ENCODE measurements around the gene MAGI2. TPM values are rescaled to one million over a fixed set of nuclear protein-coding genes. Genes with fewer than 3 reads are reported as not detected.

Gene MAGI2
- total and polyA plus RNA-seq, 2 experiments from 2014 or later = 3.5 to 4.1 TPM

DNA sequence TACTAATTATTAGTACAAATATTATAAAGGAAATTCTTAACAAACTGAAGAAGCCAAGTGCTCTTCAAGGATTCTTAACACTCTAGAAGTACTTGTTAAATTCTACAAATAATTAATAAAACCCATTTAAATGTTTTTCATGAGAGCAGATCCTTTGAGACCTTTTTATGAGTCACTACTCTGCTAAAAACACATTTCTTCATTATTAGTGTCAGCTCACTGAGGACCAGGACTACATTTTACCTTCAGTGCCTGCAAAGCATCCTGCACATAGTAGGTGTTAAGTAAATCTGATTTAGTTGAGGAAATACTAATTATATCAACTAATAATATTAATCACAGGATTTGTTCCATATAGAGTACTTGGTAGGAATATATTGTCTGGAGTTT lies 1381.3 kb downstream of the MAGI2 start:
- no peak overlapping the region for H3K4me2 ChIP-seq (ENCODE audit: unreplicated experiment)
- no peaks in the 10 kb centered on the region for H3K9me3 ChIP-seq (ENCODE audit: low read depth)
- no peak for DNase-seq
- H3F3A ChIP-seq (ENCODE audit: insufficient read depth) = no peaks in the 10 kb centered on the region
- no peaks in the 10 kb centered on the region for H3K4me1 ChIP-seq (ENCODE audit: insufficient read depth)
- no peak overlapping the region for H3K9ac ChIP-seq
- no peak overlapping the region for H2AFZ ChIP-seq
- H3K4me3 ChIP-seq = no peak overlapping the region
- H4K20me1 ChIP-seq (ENCODE audit: insufficient read depth) = no peaks in the 10 kb centered on the region
- H3K27ac ChIP-seq = no peak overlapping the region
- no peaks in the 10 kb centered on the region for H3K36me3 ChIP-seq (ENCODE audit: low read depth)
- H3K9me2 ChIP-seq (ENCODE audit: insufficient read depth) = no peaks in the 10 kb centered on the region
- TF ChIP-seq EZH2phosphoT487 (IDR thresholded peaks at IDR 0.05; ENCODE audit: insufficient read depth, low read depth) = no peak
- no peak for TF ChIP-seq EZH2 (IDR thresholded peaks at IDR 0.05; ENCODE audit: insufficient read depth, poor library complexity, severe bottlenecking)
- in situ Hi-C loops (cut with MboI) = no loop called here
- no peaks in the 10 kb centered on the region for H3K27me3 ChIP-seq (replicated peaks; ENCODE audit: insufficient read depth)
- no peaks in the 10 kb centered on the region for H3K79me2 ChIP-seq (ENCODE audit: insufficient read depth)

GRCh38 chr7:78071491-78072200 lies 1381.8 kb downstream of the MAGI2 start:
- Histone ChIP-seq H3K4me3 (no peak overlapping the region), H3K36me3 (ENCODE audit: low read depth) (no peaks in the 10 kb centered on the region), H3K9me3 (ENCODE audit: low read depth) (no peaks in the 10 kb centered on the region), H2AFZ (no peak overlapping the region), H3K9ac (no peak overlapping the region), H3F3A (ENCODE audit: insufficient read depth) (no peaks in the 10 kb centered on the region), H3K9me2 (ENCODE audit: insufficient read depth) (no peaks in the 10 kb centered on the region), H3K4me2 (ENCODE audit: unreplicated experiment) (no peak overlapping the region), H4K20me1 (ENCODE audit: insufficient read depth) (no peaks in the 10 kb centered on the region), H3K27me3 (replicated peaks; ENCODE audit: insufficient read depth) (no peaks in the 10 kb centered on the region), H3K79me2 (ENCODE audit: insufficient read depth) (no peaks in the 10 kb centered on the region), H3K27ac (no peak overlapping the region), H3K4me1 (ENCODE audit: insufficient read depth) (no peaks in the 10 kb centered on the region)
- TF ChIP-seq EZH2 (IDR thresholded peaks at IDR 0.05; ENCODE audit: insufficient read depth, poor library complexity, severe bottlenecking) (no peak), EZH2phosphoT487 (IDR thresholded peaks at IDR 0.05; ENCODE audit: insufficient read depth, low read depth) (no peak)
- 90 to 96% methylated on average over 13 of the region's 13 CpGs for WGBS, 2 experiments (ENCODE audit: low coverage in 1 of 2, low lambda C conversion rate in 2 of 2, missing lambda C conversion rate in 2 of 2)
- in situ Hi-C loops (cut with MboI) = no loop called here
- DNase-seq = no peak

- Histone ChIP-seq H3K79me2 (ENCODE audit: insufficient read depth) (no peaks in the 10 kb centered on the region), H4K20me1 (ENCODE audit: insufficient read depth) (no peaks in the 10 kb centered on the region), H3K27ac (no peak overlapping the region), H3F3A (ENCODE audit: insufficient read depth) (no peaks in the 10 kb centered on the region), H3K36me3 (ENCODE audit: low read depth) (no peaks in the 10 kb centered on the region), H3K4me3 (no peak overlapping the region), H3K4me1 (ENCODE audit: insufficient read depth) (no peaks in the 10 kb centered on the region), H3K9ac (no peak overlapping the region), H2AFZ (no peak overlapping the region), H3K4me2 (ENCODE audit: unreplicated experiment) (no peak overlapping the region), H3K27me3 (replicated peaks; ENCODE audit: insufficient read depth) (no peaks in the 10 kb centered on the region), H3K9me3 (ENCODE audit: low read depth) (no peaks in the 10 kb centered on the region), H3K9me2 (ENCODE audit: insufficient read depth) (no peaks in the 10 kb centered on the region)
- TF ChIP-seq EZH2phosphoT487 (IDR thresholded peaks at IDR 0.05; ENCODE audit: insufficient read depth, low read depth) = no peak
- no peak for TF ChIP-seq EZH2 (IDR thresholded peaks at IDR 0.05; ENCODE audit: insufficient read depth, poor library complexity, severe bottlenecking)
- WGBS, 2 experiments (ENCODE audit: low coverage in 1 of 2, low lambda C conversion rate in 2 of 2, missing lambda C conversion rate in 2 of 2) = 84 to 88% methylated on average over 4 of the region's 4 CpGs
- in situ Hi-C loops (cut with MboI) = no loop called here
- no peak for DNase-seq
Observed at GRCh38 chr7:78066599-78066998, 1386.9 kb downstream of the MAGI2 start.

- H3F3A ChIP-seq (ENCODE audit: insufficient read depth) = no peaks in the 10 kb centered on the region
- no peak overlapping the region for H3K9ac ChIP-seq
- H4K20me1 ChIP-seq (ENCODE audit: insufficient read depth) = no peaks in the 10 kb centered on the region
- H3K9me2 ChIP-seq (ENCODE audit: insufficient read depth) = no peaks in the 10 kb centered on the region
- H3K27me3 ChIP-seq (replicated peaks; ENCODE audit: insufficient read depth) = no peaks in the 10 kb centered on the region
- H3K9me3 ChIP-seq (ENCODE audit: low read depth) = no peaks in the 10 kb centered on the region
- no peak overlapping the region for H3K4me2 ChIP-seq (ENCODE audit: unreplicated experiment)
- no peak for DNase-seq
- TF ChIP-seq EZH2phosphoT487 (IDR thresholded peaks at IDR 0.05; ENCODE audit: insufficient read depth, low read depth) = no peak
- no peak for TF ChIP-seq EZH2 (IDR thresholded peaks at IDR 0.05; ENCODE audit: insufficient read depth, poor library complexity, severe bottlenecking)
- no peaks in the 10 kb centered on the region for H3K4me1 ChIP-seq (ENCODE audit: insufficient read depth)
- H2AFZ ChIP-seq = no peak overlapping the region
- H3K27ac ChIP-seq = no peak overlapping the region
- no peaks in the 10 kb centered on the region for H3K36me3 ChIP-seq (ENCODE audit: low read depth)
- in situ Hi-C loops (cut with MboI) = no loop called here
- H3K4me3 ChIP-seq = no peak overlapping the region
- no peaks in the 10 kb centered on the region for H3K79me2 ChIP-seq (ENCODE audit: insufficient read depth)
Observed at GRCh38 chr7:78063758-78064157, 1389.7 kb downstream of the MAGI2 start.

DNA sequence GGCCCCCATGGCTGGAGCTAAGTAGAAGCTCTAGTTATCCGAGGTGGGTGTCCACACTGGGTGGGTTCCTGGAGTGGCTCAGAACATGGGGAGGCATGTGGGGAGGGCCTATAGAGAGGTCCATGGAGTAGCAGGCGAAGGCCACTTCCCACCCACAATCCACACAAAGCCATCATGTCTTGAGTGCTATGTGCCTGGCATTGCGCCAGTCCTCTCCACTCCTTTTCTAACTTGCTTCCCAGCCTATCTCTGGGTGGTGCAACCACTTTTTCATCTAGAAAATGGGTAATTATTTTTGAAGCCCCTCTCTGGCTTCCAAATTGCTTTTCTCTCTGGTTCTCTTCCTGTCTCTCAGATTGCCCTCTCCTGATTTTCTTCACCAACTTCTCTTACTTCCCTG lies 1391.3 kb downstream of the MAGI2 start:
- Histone ChIP-seq H2AFZ (no peak overlapping the region), H3K9me2 (ENCODE audit: insufficient read depth) (no peaks in the 10 kb centered on the region), H3K9me3 (ENCODE audit: low read depth) (no peaks in the 10 kb centered on the region), H3K9ac (no peak overlapping the region), H3K79me2 (ENCODE audit: insufficient read depth) (no peaks in the 10 kb centered on the region), H3K27me3 (replicated peaks; ENCODE audit: insufficient read depth) (no peaks in the 10 kb centered on the region), H3K4me2 (ENCODE audit: unreplicated experiment) (no peak overlapping the region), H3K27ac (no peak overlapping the region), H3K4me1 (ENCODE audit: insufficient read depth) (no peaks in the 10 kb centered on the region), H3K36me3 (ENCODE audit: low read depth) (no peaks in the 10 kb centered on the region), H4K20me1 (ENCODE audit: insufficient read depth) (no peaks in the 10 kb centered on the region), H3K4me3 (no peak overlapping the region), H3F3A (ENCODE audit: insufficient read depth) (no peaks in the 10 kb centered on the region)
- TF ChIP-seq EZH2phosphoT487 (IDR thresholded peaks at IDR 0.05; ENCODE audit: insufficient read depth, low read depth) = no peak
- TF ChIP-seq EZH2 (IDR thresholded peaks at IDR 0.05; ENCODE audit: insufficient read depth, poor library complexity, severe bottlenecking) = no peak
- in situ Hi-C loops (cut with MboI) = no loop called here
- DNase-seq = no peak
- WGBS, 2 experiments (ENCODE audit: low coverage in 1 of 2, low lambda C conversion rate in 2 of 2, missing lambda C conversion rate in 2 of 2) = 97 to 98% methylated on average over 3 of the region's 3 CpGs
